ENCODE results near the gene MIPOL1.

DNA sequence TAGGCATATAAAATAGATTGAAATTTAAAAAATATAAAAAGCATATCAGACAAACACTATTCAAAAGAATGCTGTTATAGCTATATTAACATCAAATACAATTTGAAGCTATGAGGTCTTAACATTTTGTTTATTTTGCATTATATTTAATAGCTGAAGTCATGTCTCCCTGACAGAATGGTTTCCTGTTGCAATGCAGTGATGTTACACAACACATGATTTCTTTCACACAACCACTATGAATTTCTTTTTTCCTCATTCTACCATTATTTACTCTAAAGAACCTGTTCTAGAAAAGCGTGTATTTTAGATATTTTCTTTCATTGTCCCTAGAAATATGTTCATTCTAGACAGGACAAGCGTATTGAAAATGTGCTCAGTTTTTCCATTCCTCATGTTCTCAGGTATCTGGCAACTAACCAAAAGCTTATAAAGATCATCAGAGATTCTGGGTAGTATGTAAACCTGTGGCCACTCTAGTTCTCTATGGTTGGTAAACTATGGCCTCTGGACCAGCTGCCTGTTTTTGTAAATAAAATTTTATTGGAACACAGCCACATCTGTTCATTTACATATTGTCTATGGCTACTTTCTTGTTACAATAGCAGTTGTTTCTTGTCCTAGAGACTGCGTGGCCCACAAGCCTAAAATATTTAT lies 213.5 kb downstream of the MIPOL1 start:
- TF ChIP-seq, protein P1, sequence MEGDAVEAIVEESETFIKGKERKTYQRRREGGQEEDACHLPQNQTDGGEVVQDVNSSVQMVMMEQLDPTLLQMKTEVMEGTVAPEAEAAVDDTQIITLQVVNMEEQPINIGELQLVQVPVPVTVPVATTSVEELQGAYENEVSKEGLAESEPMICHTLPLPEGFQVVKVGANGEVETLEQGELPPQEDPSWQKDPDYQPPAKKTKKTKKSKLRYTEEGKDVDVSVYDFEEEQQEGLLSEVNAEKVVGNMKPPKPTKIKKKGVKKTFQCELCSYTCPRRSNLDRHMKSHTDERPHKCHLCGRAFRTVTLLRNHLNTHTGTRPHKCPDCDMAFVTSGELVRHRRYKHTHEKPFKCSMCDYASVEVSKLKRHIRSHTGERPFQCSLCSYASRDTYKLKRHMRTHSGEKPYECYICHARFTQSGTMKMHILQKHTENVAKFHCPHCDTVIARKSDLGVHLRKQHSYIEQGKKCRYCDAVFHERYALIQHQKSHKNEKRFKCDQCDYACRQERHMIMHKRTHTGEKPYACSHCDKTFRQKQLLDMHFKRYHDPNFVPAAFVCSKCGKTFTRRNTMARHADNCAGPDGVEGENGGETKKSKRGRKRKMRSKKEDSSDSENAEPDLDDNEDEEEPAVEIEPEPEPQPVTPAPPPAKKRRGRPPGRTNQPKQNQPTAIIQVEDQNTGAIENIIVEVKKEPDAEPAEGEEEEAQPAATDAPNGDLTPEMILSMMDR (conservative IDR thresholded peaks at IDR 0.05): no peak
- no peak for TF ChIP-seq EZH2 (IDR thresholded peaks at IDR 0.05; ENCODE audit: low read depth)
